GM19438 (cell line): ENCODE results near the gene RBM17.
"Not testable (repeated sequence)": the region's sequence is repeated elsewhere in the genome, so short reads cannot be mapped to it uniquely, and the experiment has no call there.

ENCODE experiments used
- ATAC-seq: cut with Tn5 transposase; IDR thresholded peaks from one replicate; pipeline ENCODE4 v1.9.1; 2021; ENCODE audit warnings: low read depth; ENCODE audit not compliant: unreplicated experiment

Gene RBM17

GRCh38 chr10:6108631-6109443 lies 20.0 kb downstream of the RBM17 start:
- no peak for ATAC-seq

- ATAC-seq: no peak
Observed at GRCh38 chr10:6109444-6109775, 20.6 kb downstream of the RBM17 start.

- no peak for ATAC-seq
Observed at GRCh38 chr10:6110136-6110535, 21.3 kb downstream of the RBM17 start.

GRCh38 chr10:6112893-6113292 lies 24.1 kb downstream of the RBM17 start:
- no peak for ATAC-seq

- ATAC-seq: no peak
Observed at GRCh38 chr10:6114299-6114698, 25.5 kb downstream of the RBM17 start.

- ATAC-seq: no peak
Observed at GRCh38 chr10:6114805-6115341, 26.0 kb downstream of the RBM17 start.

GRCh38 chr10:6115411-6115810 lies 26.6 kb downstream of the RBM17 start:
- no peak for ATAC-seq

GRCh38 chr10:6115824-6116350 lies 27.1 kb downstream of the RBM17 start:
- no peak for ATAC-seq

- ATAC-seq: no peak
Observed at GRCh38 chr10:6116806-6117205, 28.0 kb downstream of the RBM17 start.

GRCh38 chr10:6117711-6118110 lies 28.9 kb downstream of the RBM17 start:
- ATAC-seq: no peak

- ATAC-seq: no peak
Observed at GRCh38 chr10:6119423-6119822, 30.6 kb downstream of the RBM17 start.

- no peak for ATAC-seq
Observed at GRCh38 chr10:6119962-6120361, 31.1 kb downstream of the RBM17 start.

GRCh38 chr10:6120691-6121090 lies 31.9 kb downstream of the RBM17 start:
- no peak for ATAC-seq

GRCh38 chr10:6121146-6121545 lies 32.3 kb downstream of the RBM17 start:
- ATAC-seq: no peak

- no peak for ATAC-seq
Observed at GRCh38 chr10:6123532-6123931, 34.7 kb downstream of the RBM17 start.

GRCh38 chr10:6124666-6125065 lies 35.8 kb downstream of the RBM17 start:
- ATAC-seq: no peak

- ATAC-seq: not testable (repeated sequence)
Observed at GRCh38 chr10:6127461-6127860, 38.6 kb downstream of the RBM17 start.

GRCh38 chr10:6128087-6128486 lies 39.3 kb downstream of the RBM17 start:
- ATAC-seq: no peak

GRCh38 chr10:6128591-6129251 lies 39.9 kb downstream of the RBM17 start:
- ATAC-seq: no peak

GRCh38 chr10:6130848-6131470 lies 42.1 kb downstream of the RBM17 start:
- ATAC-seq: no peak
